Stomach (tissue), 4 donors: ENCODE results near the gene TIE1.

Experiments used
- CTCF ChIP-seq, 7 experiments: fragments of 450-650 bp in 4 of 7; fragments of 200-600 bp in 3 of 7; sonication (generic) in 3 of 7; IDR thresholded peaks; one replicate each; pipeline ENCODE4 v1.5.1; 2016 to 2019; ENCODE audit warnings: antibody characterized with exemption in 7 of 7, control low read depth in 2 of 7, mild to moderate bottlenecking in 1 of 7
- POLR2A ChIP-seq, 4 donors: fragments of 450-650 bp; IDR thresholded peaks; one replicate each; pipeline ENCODE4 v1.6.1; 2016; ENCODE audit warnings: antibody characterized with exemption in 4 of 4, control low read depth in 2 of 4, mild to moderate bottlenecking in 1 of 4, moderate library complexity in 1 of 4
- POLR2AphosphoS5 ChIP-seq, 3 donors: sonication (generic); formaldehyde crosslinking; IDR thresholded peaks; one replicate each; pipeline ENCODE4 v1.6.1; 2016; ENCODE audit warnings: antibody characterized with exemption in 3 of 3

- TF ChIP-seq POLR2A (IDR thresholded peaks at IDR 0.05): no peak
- TF ChIP-seq CTCF (IDR thresholded peaks at IDR 0.05): no peak
- no peak for TF ChIP-seq POLR2AphosphoS5 (IDR thresholded peaks at IDR 0.05)
These were observed 64.9 kb downstream of the TIE1 start for GRCh38 chr1:43365678-43366077.
